GM12891 (cell line): ENCODE measurements around the gene RNLS.

Experiments
- POLR2A ChIP-seq: IDR thresholded peaks from 2 replicates; pipeline ENCODE4 v1.6.1; 2011; ENCODE audit warnings: low read depth, low read length, control low read depth
- POLR2AphosphoS5 ChIP-seq: IDR thresholded peaks from 2 replicates; pipeline ENCODE4 v1.6.1; 2011; ENCODE audit warnings: low read depth, low read length, control low read depth
- SPI1 ChIP-seq: IDR thresholded peaks from 2 replicates; pipeline ENCODE4 v1.6.1; 2011; ENCODE audit warnings: low read depth, low read length, control low read depth

DNA sequence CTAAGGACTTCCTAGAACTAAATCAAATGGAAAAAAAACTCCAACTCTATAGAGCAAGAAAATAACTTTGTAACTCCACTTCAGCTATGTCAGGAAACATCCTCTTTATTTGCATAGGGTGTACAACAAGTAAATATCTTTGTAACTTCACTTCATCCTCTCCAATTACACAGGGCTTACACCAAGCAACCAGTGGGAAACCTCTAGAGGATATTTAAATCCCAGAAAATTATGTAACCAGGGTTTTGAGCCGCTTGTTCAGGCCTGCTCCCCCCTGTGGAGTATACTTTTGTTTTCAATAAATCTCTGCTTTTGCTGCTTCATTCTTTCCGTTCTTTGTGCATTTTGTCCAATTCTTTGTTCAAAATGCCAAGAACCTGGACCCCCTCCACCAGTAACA is 25.7 kb upstream of the RNLS start:
- TF ChIP-seq POLR2A = no peak
- TF ChIP-seq POLR2AphosphoS5 = no peak
- TF ChIP-seq SPI1 = no peak
